Liver (tissue), 9 donors: ENCODE results near the gene RAI14. TPM values are rescaled to one million over a fixed set of nuclear protein-coding genes. Genes with fewer than 3 reads are reported as not detected.
"Not testable (repeated sequence)": the region's sequence is repeated elsewhere in the genome, so short reads cannot be mapped to it uniquely, and the experiment has no call there.

Experiments
- DNase-seq: peaks from one replicate; pipeline ENCODE4 v3.0.0-alpha.2; 2017; ENCODE audit warnings: low spot score
- H3K27ac ChIP-seq, 2 donors: one replicate each; pipeline ENCODE4 v1.7.0; 2013; ENCODE audit warnings: inconsistent platforms in 2 of 2, low read length in 2 of 2, control low read depth in 1 of 2, low read depth in 1 of 2, mild to moderate bottlenecking in 1 of 2
- H3K27me3 ChIP-seq, 4 donors: one replicate each; pipeline versions ENCODE4 v1.6.1 to v1.7.0; 2013; ENCODE audit warnings: low read length in 3 of 4, inconsistent platforms in 1 of 4, mild to moderate bottlenecking in 1 of 4, moderate library complexity in 1 of 4; ENCODE audit not compliant: control insufficient read depth in 4 of 4, insufficient read depth in 4 of 4
- H3K36me3 ChIP-seq, 4 donors: one replicate each; pipeline versions ENCODE4 v1.6.1 to v1.7.0; 2013; ENCODE audit warnings: low read length in 3 of 4, mild to moderate bottlenecking in 3 of 4, low read depth in 1 of 4, moderate library complexity in 1 of 4; ENCODE audit not compliant: control insufficient read depth in 4 of 4, insufficient read depth in 3 of 4
- H3K4me1 ChIP-seq, 4 donors: one replicate each; pipeline versions ENCODE4 v1.6.1 to v1.7.0; 2013; ENCODE audit warnings: low read length in 3 of 4, mild to moderate bottlenecking in 3 of 4, moderate library complexity in 1 of 4; ENCODE audit not compliant: control insufficient read depth in 4 of 4, insufficient read depth in 4 of 4
- H3K4me3 ChIP-seq, 3 donors: one replicate each; pipeline versions ENCODE4 v1.6.1 to v1.7.0; 2013; ENCODE audit warnings: low read length in 3 of 3, control low read depth in 1 of 3, low read depth in 1 of 3, mild to moderate bottlenecking in 1 of 3
- H3K9ac ChIP-seq, 2 donors: one replicate each; pipeline ENCODE4 v1.7.0; 2013; ENCODE audit warnings: low read length in 2 of 2, mild to moderate bottlenecking in 2 of 2, moderate library complexity in 2 of 2, control low read depth in 1 of 2, low read depth in 1 of 2
- H3K9me3 ChIP-seq, 4 donors: one replicate each; pipeline versions ENCODE4 v1.6.1 to v1.7.0; 2013; ENCODE audit warnings: low read length in 3 of 4; ENCODE audit not compliant: control insufficient read depth in 4 of 4
- FOXA1 ChIP-seq: IDR thresholded peaks from 2 replicates; pipeline ENCODE4 v1.6.1; 2016; ENCODE audit warnings: antibody characterized with exemption
- FOXA2 ChIP-seq: IDR thresholded peaks from 2 replicates; pipeline ENCODE4 v1.6.1; 2016; ENCODE audit warnings: antibody characterized with exemption
- GABPA ChIP-seq, 2 donors: IDR thresholded peaks in 1 of 2; conservative IDR thresholded peaks in 1 of 2; 2 replicates each; pipeline ENCODE4 v1.6.1; 2016; ENCODE audit warnings: antibody characterized with exemption in 2 of 2, mild to moderate bottlenecking in 1 of 2, moderate library complexity in 1 of 2
- HNF4G ChIP-seq: IDR thresholded peaks from 2 replicates; pipeline ENCODE4 v1.6.1; 2016; ENCODE audit warnings: antibody characterized with exemption
- JUND ChIP-seq, 2 donors: IDR thresholded peaks; 2 replicates each; pipeline ENCODE4 v1.6.1; 2016; ENCODE audit warnings: antibody characterized with exemption in 2 of 2
- NR2F2 ChIP-seq: IDR thresholded peaks from 2 replicates; pipeline ENCODE4 v1.6.1; 2016; ENCODE audit warnings: antibody characterized with exemption
- RAD21 ChIP-seq, 2 donors: IDR thresholded peaks; 2 replicates each; pipeline ENCODE4 v1.6.1; 2016; ENCODE audit warnings: antibody characterized with exemption in 2 of 2, mild to moderate bottlenecking in 2 of 2
- SP1 ChIP-seq: IDR thresholded peaks from 2 replicates; pipeline ENCODE4 v1.6.1; 2018; ENCODE audit warnings: antibody characterized with exemption, mild to moderate bottlenecking
- TAF1 ChIP-seq: conservative IDR thresholded peaks from 2 replicates; pipeline ENCODE4 v1.6.1; 2016; ENCODE audit warnings: antibody characterized with exemption, mild to moderate bottlenecking
- WGBS: extraction: QIAGEN DNeasy Blood & Tissue Kit; methylation state at CpG from one replicate; pipeline ENCODE4 v1.1.7; 2013; 5-methylcytosine and 5-hydroxymethylcytosine counted together
- polyA plus RNA-seq, 2 donors: library from polyadenylated mRNA; stranded (reverse) in 1 of 2; unstranded in 1 of 2; fragments of 200-250 nt in 1 of 2; fragments of >200 nt in 1 of 2; fragmentation: Nextera tagmentation in 1 of 2; extraction: Ambion mirVana in 1 of 2; gene quantifications; one replicate each; pipeline versions ENCODE4 v1.2.1 to v1.2.3, GENCODE V29; 2013 to 2015
- total RNA-seq, 2 donors: library from RNA; depleted of rRNA; stranded (reverse); fragments of >200 nt; gene quantifications; one replicate each; pipeline ENCODE4 v1.2.3, GENCODE V29; 2014
- TF ChIP-seq, protein P1 (sequence below): fragments of 150-350 bp; IDR thresholded peaks from 2 replicates; pipeline ENCODE4 v1.5.1; 2017; ENCODE audit warnings: improper control_type of control experiment, low read depth, low read length; ENCODE audit not compliant: missing input control
- TF ChIP-seq, protein P2 (sequence below): IDR thresholded peaks from 2 replicates; pipeline ENCODE4 v1.6.1; 2016; ENCODE audit warnings: antibody characterized with exemption
- TF ChIP-seq, protein P3 (sequence below): IDR thresholded peaks from 2 replicates; pipeline ENCODE4 v1.6.1; 2016; ENCODE audit warnings: antibody characterized with exemption
- TF ChIP-seq, protein P4 (sequence below): IDR thresholded peaks from 2 replicates; pipeline ENCODE4 v1.6.1; 2016; ENCODE audit warnings: antibody characterized with exemption, mild to moderate bottlenecking
- donor health status: healthy.
- donor health status: healthy.
- donor health status: healthy.
- donor health status: healthy.
- donor health status: healthy.

RAI14 gene
- total and polyA plus RNA-seq, 4 donors = 7.8 to 21.4 (median 11.4) TPM

DNA sequence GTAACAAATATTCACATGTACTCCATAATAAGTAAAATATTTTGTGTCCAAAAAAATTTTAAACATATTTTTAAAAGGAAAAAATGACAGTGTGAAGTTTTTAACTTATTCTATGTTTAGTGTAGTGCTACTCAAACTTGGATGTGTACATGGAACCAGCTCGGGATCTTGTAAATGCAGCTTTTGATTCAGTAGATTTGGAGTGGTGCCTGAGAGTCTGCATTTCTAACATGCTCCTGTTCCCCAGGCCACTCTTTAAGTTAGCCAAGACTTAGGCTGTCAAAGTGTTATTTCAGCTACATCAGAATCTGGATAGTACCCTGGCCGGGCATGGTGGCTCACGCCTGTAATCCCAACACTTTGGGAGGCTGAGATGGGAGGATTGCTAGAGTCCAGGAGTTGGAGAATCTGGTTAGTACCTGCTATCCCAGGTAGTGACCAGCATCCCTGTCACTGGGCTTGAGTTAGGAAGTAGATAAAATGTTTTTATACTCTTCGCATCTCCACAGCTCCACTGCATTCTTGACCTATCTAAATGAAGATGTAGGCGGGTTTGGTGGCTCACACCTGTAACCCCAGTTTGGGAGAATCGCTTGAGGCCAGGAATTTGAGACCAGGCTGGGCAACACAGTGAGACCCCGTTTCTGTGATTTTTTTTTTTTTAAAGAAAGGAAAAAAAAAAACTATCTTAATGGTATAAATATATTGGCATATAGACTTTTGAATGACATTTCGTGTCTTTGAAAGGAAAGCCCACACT, 122.1 kb downstream of the RAI14 start:
- H3K4me3 ChIP-seq = no peak overlapping the region
- TF ChIP-seq JUND (IDR thresholded peaks at IDR 0.05) = no peak
- TF ChIP-seq, protein P1, sequence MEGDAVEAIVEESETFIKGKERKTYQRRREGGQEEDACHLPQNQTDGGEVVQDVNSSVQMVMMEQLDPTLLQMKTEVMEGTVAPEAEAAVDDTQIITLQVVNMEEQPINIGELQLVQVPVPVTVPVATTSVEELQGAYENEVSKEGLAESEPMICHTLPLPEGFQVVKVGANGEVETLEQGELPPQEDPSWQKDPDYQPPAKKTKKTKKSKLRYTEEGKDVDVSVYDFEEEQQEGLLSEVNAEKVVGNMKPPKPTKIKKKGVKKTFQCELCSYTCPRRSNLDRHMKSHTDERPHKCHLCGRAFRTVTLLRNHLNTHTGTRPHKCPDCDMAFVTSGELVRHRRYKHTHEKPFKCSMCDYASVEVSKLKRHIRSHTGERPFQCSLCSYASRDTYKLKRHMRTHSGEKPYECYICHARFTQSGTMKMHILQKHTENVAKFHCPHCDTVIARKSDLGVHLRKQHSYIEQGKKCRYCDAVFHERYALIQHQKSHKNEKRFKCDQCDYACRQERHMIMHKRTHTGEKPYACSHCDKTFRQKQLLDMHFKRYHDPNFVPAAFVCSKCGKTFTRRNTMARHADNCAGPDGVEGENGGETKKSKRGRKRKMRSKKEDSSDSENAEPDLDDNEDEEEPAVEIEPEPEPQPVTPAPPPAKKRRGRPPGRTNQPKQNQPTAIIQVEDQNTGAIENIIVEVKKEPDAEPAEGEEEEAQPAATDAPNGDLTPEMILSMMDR = no peak

DNA sequence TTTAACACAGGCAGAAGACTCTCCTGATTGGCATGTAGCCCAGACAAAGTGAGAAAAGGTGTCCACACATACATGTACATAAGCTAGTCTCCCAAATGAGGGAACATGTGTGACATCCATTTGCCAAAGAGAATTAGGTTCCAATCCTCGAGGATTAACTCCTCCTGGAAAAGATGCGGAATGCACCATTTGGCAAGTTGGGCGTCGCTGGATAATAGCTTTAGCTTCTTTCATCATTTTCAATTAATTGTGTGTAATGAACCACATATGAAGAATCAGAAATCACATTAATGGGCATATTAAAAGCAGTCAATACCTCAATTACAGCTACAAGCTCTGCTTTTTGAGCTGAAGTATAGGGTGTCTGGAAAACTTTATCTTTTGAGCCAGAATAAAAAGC, 127.8 kb downstream of the RAI14 start:
- not testable (repeated sequence) for H3K9me3 ChIP-seq, H3K36me3 ChIP-seq, H3K27ac ChIP-seq, DNase-seq, H3K27me3 ChIP-seq, H3K9ac ChIP-seq, H3K4me1 ChIP-seq, H3K4me3 ChIP-seq
- WGBS = 96% methylated on average over 4 of the region's 4 CpGs

More for the DNA sequence above, 122.1 kb downstream of the RAI14 start:
- H3K27ac ChIP-seq = no peak overlapping the region
- WGBS = 97% methylated on average over 8 of the region's 8 CpGs
- no peaks in the 10 kb centered on the region for H3K9me3 ChIP-seq
- no peak for DNase-seq
- H3K4me1 ChIP-seq = peaks cover 0 to 3% (median 0%) of the 10 kb centered on the region in 4 donors
- no peak overlapping the region for H3K9ac ChIP-seq
- no peaks in the 10 kb centered on the region for H3K36me3 ChIP-seq
- H3K27me3 ChIP-seq = no peaks in the 10 kb centered on the region

DNA sequence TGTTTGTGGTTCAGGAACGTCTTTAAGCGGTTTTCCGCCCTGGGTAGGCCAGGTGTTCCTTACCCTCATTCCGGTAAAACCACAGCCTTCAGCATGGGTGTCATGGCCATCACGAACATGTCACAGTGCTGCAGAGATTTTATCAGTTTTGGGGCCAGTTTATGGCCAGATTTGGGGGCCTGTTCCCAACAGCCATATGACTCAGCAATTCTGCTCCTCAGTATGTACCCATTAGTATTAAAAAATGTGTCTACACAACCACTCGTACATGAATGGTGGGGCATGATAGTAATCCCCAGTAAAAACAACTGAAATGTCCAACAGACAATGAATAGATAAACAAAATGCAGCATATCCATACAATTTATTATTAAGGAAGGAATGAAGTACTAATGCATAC, 130.9 kb downstream of the RAI14 start:
- Histone ChIP-seq H3K27me3 (no peaks in the 10 kb centered on the region), H3K27ac (no peak overlapping the region), H3K36me3 (no peaks in the 10 kb centered on the region), H3K9me3 (no peaks in the 10 kb centered on the region), H3K4me3 (no peak overlapping the region), H3K4me1 (peaks cover 0 to 1% (median 0%) of the 10 kb centered on the region in 4 donors), H3K9ac (no peak overlapping the region)
- no peak for TF ChIP-seq FOXA2
- TF ChIP-seq HNF4G = no peak
- TF ChIP-seq, protein P1 = no peak
- TF ChIP-seq TAF1 = no peak
- TF ChIP-seq RAD21 (IDR thresholded peaks at IDR 0.05) = no peak
- TF ChIP-seq, protein P2, sequence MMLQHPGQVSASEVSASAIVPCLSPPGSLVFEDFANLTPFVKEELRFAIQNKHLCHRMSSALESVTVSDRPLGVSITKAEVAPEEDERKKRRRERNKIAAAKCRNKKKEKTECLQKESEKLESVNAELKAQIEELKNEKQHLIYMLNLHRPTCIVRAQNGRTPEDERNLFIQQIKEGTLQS = no peak
- TF ChIP-seq, protein P3, sequence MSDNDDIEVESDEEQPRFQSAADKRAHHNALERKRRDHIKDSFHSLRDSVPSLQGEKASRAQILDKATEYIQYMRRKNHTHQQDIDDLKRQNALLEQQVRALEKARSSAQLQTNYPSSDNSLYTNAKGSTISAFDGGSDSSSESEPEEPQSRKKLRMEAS = no peak
- no peak for TF ChIP-seq NR2F2
- TF ChIP-seq, protein P4, sequence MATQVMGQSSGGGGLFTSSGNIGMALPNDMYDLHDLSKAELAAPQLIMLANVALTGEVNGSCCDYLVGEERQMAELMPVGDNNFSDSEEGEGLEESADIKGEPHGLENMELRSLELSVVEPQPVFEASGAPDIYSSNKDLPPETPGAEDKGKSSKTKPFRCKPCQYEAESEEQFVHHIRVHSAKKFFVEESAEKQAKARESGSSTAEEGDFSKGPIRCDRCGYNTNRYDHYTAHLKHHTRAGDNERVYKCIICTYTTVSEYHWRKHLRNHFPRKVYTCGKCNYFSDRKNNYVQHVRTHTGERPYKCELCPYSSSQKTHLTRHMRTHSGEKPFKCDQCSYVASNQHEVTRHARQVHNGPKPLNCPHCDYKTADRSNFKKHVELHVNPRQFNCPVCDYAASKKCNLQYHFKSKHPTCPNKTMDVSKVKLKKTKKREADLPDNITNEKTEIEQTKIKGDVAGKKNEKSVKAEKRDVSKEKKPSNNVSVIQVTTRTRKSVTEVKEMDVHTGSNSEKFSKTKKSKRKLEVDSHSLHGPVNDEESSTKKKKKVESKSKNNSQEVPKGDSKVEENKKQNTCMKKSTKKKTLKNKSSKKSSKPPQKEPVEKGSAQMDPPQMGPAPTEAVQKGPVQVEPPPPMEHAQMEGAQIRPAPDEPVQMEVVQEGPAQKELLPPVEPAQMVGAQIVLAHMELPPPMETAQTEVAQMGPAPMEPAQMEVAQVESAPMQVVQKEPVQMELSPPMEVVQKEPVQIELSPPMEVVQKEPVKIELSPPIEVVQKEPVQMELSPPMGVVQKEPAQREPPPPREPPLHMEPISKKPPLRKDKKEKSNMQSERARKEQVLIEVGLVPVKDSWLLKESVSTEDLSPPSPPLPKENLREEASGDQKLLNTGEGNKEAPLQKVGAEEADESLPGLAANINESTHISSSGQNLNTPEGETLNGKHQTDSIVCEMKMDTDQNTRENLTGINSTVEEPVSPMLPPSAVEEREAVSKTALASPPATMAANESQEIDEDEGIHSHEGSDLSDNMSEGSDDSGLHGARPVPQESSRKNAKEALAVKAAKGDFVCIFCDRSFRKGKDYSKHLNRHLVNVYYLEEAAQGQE = no peak
- TF ChIP-seq FOXA1 = no peak
- no peak for TF ChIP-seq SP1
- TF ChIP-seq GABPA (IDR thresholded peaks at IDR 0.05 in 1 of 2, conservative IDR thresholded peaks at IDR 0.05 in 1 of 2) = no peak
- DNase-seq = no peak
- WGBS = 96% methylated on average over 6 of the region's 6 CpGs
